Measurements from ENCODE around the gene MLLT1.

MLLT1 gene, protein sequence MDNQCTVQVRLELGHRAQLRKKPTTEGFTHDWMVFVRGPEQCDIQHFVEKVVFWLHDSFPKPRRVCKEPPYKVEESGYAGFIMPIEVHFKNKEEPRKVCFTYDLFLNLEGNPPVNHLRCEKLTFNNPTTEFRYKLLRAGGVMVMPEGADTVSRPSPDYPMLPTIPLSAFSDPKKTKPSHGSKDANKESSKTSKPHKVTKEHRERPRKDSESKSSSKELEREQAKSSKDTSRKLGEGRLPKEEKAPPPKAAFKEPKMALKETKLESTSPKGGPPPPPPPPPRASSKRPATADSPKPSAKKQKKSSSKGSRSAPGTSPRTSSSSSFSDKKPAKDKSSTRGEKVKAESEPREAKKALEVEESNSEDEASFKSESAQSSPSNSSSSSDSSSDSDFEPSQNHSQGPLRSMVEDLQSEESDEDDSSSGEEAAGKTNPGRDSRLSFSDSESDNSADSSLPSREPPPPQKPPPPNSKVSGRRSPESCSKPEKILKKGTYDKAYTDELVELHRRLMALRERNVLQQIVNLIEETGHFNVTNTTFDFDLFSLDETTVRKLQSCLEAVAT

DNA sequence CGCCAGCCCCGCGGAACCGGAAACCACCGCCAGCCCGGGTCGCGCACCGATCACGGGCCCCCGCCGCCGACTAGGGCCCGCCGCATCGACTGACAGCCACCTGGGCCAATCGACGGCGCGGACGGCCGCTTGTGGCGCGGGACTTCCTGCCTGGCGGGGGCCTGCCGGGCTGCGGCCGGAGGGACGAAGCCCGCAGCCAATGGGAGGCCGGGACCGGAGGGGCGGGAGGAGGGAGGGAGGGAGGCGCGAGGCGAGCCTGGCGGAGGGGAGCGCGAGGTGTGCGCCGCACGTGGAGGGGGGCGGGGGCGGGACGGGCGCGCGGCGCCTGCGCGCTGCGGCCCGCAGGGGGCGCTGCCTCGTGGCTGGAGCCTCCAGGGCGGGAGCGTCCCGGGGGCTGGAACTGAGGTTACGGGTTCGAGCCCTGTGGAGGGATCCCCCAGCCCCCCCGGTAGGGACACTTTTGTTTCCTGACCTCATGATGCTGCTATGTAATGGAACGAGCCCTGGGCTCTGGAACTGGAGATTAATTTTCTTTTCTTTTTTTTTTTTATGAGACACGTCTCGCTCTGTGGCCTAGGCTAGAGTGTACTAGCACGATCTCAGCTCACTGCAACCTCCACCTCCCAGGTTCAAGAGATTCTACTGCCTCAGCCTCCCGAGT, at the start of gene MLLT1:
Gene MLLT1 (minus strand): TSS at position 45 of the 661 bp plus-strand sequence. CDS start 191 bp downstream, outside the sequence.
- H3K4me3 ChIP-seq (ENCODE audit: low read depth, low read length), result peak within 1 kb of the TSS; percentile 98
- peaks cover 27% of the 10 kb centered on the region for H3K36me3 ChIP-seq
- H3K27ac ChIP-seq, result peak within 1 kb of the TSS; percentile 91
- TF ChIP-seq, protein P1, sequence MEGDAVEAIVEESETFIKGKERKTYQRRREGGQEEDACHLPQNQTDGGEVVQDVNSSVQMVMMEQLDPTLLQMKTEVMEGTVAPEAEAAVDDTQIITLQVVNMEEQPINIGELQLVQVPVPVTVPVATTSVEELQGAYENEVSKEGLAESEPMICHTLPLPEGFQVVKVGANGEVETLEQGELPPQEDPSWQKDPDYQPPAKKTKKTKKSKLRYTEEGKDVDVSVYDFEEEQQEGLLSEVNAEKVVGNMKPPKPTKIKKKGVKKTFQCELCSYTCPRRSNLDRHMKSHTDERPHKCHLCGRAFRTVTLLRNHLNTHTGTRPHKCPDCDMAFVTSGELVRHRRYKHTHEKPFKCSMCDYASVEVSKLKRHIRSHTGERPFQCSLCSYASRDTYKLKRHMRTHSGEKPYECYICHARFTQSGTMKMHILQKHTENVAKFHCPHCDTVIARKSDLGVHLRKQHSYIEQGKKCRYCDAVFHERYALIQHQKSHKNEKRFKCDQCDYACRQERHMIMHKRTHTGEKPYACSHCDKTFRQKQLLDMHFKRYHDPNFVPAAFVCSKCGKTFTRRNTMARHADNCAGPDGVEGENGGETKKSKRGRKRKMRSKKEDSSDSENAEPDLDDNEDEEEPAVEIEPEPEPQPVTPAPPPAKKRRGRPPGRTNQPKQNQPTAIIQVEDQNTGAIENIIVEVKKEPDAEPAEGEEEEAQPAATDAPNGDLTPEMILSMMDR (IDR thresholded peaks at IDR 0.05; ENCODE audit: low read depth, low read length), result peak; percentile 74
- H3K27me3 ChIP-seq (ENCODE audit: insufficient read depth, low read depth, severe bottlenecking), result no peaks in the 10 kb centered on the region
- peaks cover 15% of the 10 kb centered on the region for H3K9me3 ChIP-seq (ENCODE audit: severe bottlenecking)
- DNase-seq, result peak; percentile 97

DNA sequence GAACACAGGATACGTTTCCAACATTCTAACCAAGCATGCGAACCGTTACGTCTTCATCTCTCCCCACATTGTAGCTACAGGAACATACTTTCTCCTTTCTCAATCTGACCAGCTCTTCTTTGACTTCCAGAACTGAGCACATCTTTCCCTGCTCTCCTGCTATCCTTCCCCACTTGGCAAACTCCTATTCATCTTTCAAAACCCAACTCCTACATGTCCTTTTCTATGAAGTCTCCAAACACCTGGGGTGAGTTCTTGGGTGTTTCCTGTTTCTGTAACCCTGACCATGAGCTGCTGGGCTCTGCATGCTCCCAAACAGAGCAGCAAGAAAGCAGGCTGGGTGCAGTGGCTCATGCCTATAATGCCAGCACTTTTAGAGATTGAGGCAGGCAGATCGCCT, 47.0 kb upstream of the MLLT1 start:
- peaks cover 6% of the 10 kb centered on the region for H3K9me3 ChIP-seq (ENCODE audit: severe bottlenecking)
- no peak for DNase-seq
- TF ChIP-seq, protein P1 (IDR thresholded peaks at IDR 0.05; ENCODE audit: low read depth, low read length), result no peak
- no peak overlapping the region for H3K4me3 ChIP-seq (ENCODE audit: low read depth, low read length)
- H3K27ac ChIP-seq, result no peak overlapping the region
- no peaks in the 10 kb centered on the region for H3K36me3 ChIP-seq
- no peaks in the 10 kb centered on the region for H3K27me3 ChIP-seq (ENCODE audit: insufficient read depth, low read depth, severe bottlenecking)

DNA sequence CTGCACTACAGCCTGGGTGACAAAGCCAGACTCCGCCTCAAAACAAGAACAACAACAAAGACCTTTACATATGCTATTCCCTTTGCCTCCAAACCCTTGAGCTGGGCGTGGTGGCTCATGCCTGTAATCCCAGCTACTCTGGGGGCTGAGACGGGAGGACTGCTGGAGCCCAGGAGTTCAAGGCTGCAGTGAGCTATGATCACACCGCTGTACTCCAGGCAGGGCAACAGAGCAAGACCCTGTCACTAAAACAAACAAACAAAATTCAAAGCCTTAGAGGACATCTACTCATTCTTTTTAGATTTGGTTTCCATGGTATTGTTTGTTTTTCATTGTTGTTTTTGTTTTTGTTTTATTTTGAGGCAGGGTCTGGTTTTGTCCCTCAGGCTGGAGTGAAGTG, 45.8 kb upstream of the MLLT1 start:
- Histone ChIP-seq H3K27me3 (ENCODE audit: insufficient read depth, low read depth, severe bottlenecking) (no peaks in the 10 kb centered on the region), H3K4me3 (ENCODE audit: low read depth, low read length) (no peak overlapping the region), H3K27ac (no peak overlapping the region), H3K9me3 (ENCODE audit: severe bottlenecking) (peaks cover 6% of the 10 kb centered on the region), H3K36me3 (no peaks in the 10 kb centered on the region)
- DNase-seq, result no peak
- TF ChIP-seq, protein P1 (IDR thresholded peaks at IDR 0.05; ENCODE audit: low read depth, low read length), result no peak

DNA sequence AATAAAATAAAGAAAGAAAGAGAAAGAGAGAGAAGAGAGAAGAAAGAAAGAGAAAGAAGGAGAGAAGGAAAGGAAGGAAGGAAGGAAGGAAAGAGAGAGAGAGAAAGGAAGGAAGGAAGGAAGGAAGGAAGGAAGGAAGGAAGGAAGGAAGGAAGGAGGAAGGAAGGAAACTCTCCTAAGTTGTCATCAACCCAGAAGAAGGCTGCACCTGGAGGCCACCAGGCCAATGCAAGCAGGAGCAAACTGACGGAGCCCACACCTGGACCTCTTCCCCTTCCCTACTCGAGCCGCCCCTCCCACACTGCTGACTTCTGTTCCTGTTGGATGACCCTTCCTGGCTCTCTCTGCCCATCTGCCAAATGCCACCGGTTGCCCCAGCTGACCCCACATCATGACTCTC, 45.0 kb upstream of the MLLT1 start:
- no peak for DNase-seq
- Histone ChIP-seq H3K27me3 (ENCODE audit: insufficient read depth, low read depth, severe bottlenecking) (no peaks in the 10 kb centered on the region), H3K9me3 (ENCODE audit: severe bottlenecking) (peaks cover 6% of the 10 kb centered on the region), H3K27ac (no peak overlapping the region), H3K36me3 (no peaks in the 10 kb centered on the region), H3K4me3 (ENCODE audit: low read depth, low read length) (no peak overlapping the region)
- TF ChIP-seq, protein P1 (IDR thresholded peaks at IDR 0.05; ENCODE audit: low read depth, low read length), result no peak

DNA sequence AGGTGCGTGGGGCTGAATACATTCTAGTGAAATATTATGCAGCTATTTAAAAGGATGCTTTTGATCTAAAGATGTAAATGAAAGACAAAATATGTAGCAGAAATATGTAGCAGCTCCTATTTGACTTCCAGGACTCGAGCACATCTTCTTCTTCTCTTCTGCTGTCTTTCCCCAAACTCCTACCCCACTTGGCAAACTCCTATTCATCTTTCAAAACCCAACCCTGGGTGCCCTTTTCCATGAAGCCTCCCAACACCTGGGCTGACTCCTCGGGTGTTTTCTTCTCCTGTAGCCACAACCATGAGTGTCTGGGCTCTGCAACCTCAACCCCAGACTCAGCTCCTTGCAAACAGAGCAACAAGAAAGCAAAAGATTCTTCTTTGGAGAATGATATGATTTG, 42.5 kb upstream of the MLLT1 start:
- Histone ChIP-seq H3K36me3 (no peaks in the 10 kb centered on the region), H3K9me3 (ENCODE audit: severe bottlenecking) (peaks cover 6% of the 10 kb centered on the region), H3K27me3 (ENCODE audit: insufficient read depth, low read depth, severe bottlenecking) (no peaks in the 10 kb centered on the region), H3K4me3 (ENCODE audit: low read depth, low read length) (no peak overlapping the region), H3K27ac (no peak overlapping the region)
- no peak for DNase-seq
- TF ChIP-seq, protein P1 (IDR thresholded peaks at IDR 0.05; ENCODE audit: low read depth, low read length), result no peak

Measured in WERI-Rb-1 (cell line).